Activated CD8-positive, alpha-beta T cell treated with anti-CD3 and anti-CD28 coated beads, Interleukin-2, amount 10 ng/mL, durations not matched to agents 7 days and 5 days (primary cell): ENCODE measurements around the gene PADI2. TPM values are rescaled to one million over a fixed set of nuclear protein-coding genes. Genes with fewer than 3 reads are reported as not detected.

Experiments
- ATAC-seq: fragments of 150-1000 bp; cut with Tn5 transposase; one replicate; pipeline ENCODE4 v1.10.0; 2021; ENCODE audit warnings: moderate library complexity
- CTCF ChIA-PET: fragments of 350-600 bp; sonication (Branson Sonifier 250); formaldehyde crosslinking; loops from one replicate; lab custom pipeline; 2021; ENCODE audit warnings: antibody characterized with exemption; lab: Charles Lee
- POLR2A ChIA-PET: fragments of 350-600 bp; sonication (Branson Sonifier 250); formaldehyde crosslinking; loops from one replicate; lab custom pipeline; 2021; ENCODE audit warnings: antibody characterized with exemption; lab: Charles Lee
- DNase-seq: peaks from one replicate; pipeline ENCODE4 v3.0.0-alpha.2; 2020
- H3K27ac Mint-ChIP-seq: one replicate; pipeline ENCODE4 v1.8.0; 2021; ENCODE audit warnings: mild to moderate bottlenecking, mixed read lengths
- H3K27me3 Mint-ChIP-seq: one replicate; pipeline ENCODE4 v1.8.0; 2021; ENCODE audit warnings: low read depth, mixed read lengths
- H3K36me3 Mint-ChIP-seq: one replicate; pipeline ENCODE4 v1.8.0; 2021; ENCODE audit warnings: low read depth, mixed read lengths
- H3K4me1 Mint-ChIP-seq: one replicate; pipeline ENCODE4 v1.8.0; 2021; ENCODE audit warnings: low read depth, mixed read lengths
- H3K4me3 Mint-ChIP-seq: one replicate; pipeline ENCODE4 v1.8.0; 2021; ENCODE audit warnings: mild to moderate bottlenecking, mixed read lengths
- H3K9me3 Mint-ChIP-seq: one replicate; pipeline ENCODE4 v1.8.0; 2022; ENCODE audit warnings: mixed read lengths; ENCODE audit not compliant: insufficient read depth
- total RNA-seq, 2 experiments: library from RNA; stranded (reverse); gene quantifications; one replicate each; pipeline ENCODE4 v1.2.3, GENCODE V29; 2021

Gene PADI2
- total RNA-seq, 2 experiments from 2014 or later, result not detected

DNA sequence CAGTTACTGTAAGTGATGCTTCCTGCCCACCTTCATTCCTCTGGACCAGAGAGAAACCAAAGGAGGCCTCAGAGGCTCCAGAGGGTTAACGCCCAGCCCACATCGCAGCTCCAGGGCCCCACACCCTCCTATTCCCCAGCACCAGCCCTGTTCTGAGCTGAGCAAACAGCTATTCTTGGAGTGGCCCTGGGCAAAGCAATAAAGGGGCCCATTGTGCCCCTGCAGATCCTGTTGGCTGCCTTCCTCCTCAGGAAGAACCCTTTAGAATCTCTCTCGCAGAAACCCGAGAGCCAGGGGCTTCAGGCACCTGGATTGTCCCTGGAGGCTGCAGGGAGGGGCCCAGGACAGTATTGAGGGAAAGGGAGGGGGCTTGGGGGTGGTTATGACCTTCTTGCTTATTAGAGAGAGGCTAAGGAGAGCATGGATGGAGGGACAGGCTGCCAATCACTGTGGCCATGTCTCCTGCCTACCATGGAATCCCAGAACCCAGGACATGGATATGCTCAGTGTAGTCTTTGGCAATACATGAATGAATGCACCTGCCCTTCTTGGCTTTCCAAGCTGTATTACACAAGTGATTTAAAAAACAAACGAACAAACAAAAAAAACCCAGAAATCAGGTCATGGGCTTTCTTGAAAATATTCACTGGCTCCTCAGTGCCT, 9.2 kb downstream of the PADI2 start:
- Mint-ChIP-seq H3K4me1 (no peaks in the 10 kb centered on the region), H3K27me3 (peaks cover 2% of the 10 kb centered on the region), H3K9me3 (no peaks in the 10 kb centered on the region), H3K27ac (no peak overlapping the region), H3K36me3 (no peaks in the 10 kb centered on the region), H3K4me3 (no peak overlapping the region)
- ATAC-seq (no peak), DNase-seq (no peak)
- ChIA-PET POLR2A (no interaction called here), CTCF (no interaction called here)

DNA sequence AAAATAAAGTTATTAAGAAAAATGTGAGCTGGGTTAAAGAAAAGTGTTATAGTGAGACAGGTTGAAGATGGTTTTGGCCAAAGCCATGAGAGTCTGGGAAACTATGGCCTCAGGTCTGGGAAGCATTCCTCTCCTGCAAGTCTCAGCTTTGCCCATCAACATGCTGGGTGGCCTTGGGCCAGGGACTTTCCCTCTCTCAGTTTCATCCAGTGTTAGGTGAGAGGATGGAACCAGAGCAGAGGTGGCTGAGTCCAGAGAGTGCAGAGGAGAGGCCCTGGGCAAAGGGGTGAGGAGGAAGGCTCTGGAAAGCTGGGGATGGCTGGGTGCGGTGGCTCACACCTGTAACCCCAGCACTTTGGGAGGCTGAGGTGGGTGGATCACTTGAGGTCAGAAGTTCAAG, 10.5 kb downstream of the PADI2 start:
- DNase-seq (no peak), ATAC-seq (no peak)
- Mint-ChIP-seq H3K4me1 (no peaks in the 10 kb centered on the region), H3K4me3 (no peak overlapping the region), H3K27me3 (peaks cover 2% of the 10 kb centered on the region), H3K27ac (no peak overlapping the region), H3K36me3 (no peaks in the 10 kb centered on the region), H3K9me3 (no peaks in the 10 kb centered on the region)
- ChIA-PET CTCF (no interaction called here), POLR2A (no interaction called here)

GRCh38 chr1:17108360-17108759, 10.9 kb downstream of the PADI2 start:
- Mint-ChIP-seq H3K36me3 (no peaks in the 10 kb centered on the region), H3K27me3 (peaks cover 2% of the 10 kb centered on the region), H3K9me3 (no peaks in the 10 kb centered on the region), H3K4me3 (no peak overlapping the region), H3K27ac (no peak overlapping the region), H3K4me1 (no peaks in the 10 kb centered on the region)
- DNase-seq (no peak), ATAC-seq (no peak)
- ChIA-PET CTCF (no interaction called here), POLR2A (no interaction called here)

- H3K9me3 Mint-ChIP-seq, result no peaks in the 10 kb centered on the region
- no peak for ATAC-seq
- CTCF ChIA-PET, result no interaction called here
Observed at GRCh38 chr1:17104782-17105181, 14.5 kb downstream of the PADI2 start.

DNA sequence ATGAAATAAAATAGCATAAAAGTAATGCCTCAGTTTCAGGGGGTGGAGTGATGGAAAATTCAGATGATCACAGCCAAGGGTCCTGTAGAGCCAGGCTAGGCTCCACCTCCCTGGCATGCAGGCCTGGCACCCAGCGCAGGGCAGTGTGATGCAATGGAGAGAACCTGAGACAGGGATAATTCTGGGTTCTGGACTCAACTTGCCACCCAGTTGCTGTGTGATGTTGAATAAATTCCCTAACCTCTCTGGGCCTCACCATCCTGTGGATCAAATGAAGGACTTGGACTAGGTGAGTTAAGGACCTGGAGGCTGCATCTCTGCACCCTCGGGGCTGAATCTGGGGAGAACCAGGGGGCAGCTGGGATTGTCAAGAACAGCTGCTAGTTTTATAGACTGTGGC, 17.0 kb downstream of the PADI2 start:
- Mint-ChIP-seq H3K27me3 (peaks cover 2% of the 10 kb centered on the region), H3K4me1 (no peaks in the 10 kb centered on the region), H3K9me3 (no peaks in the 10 kb centered on the region), H3K4me3 (no peak overlapping the region), H3K27ac (no peak overlapping the region), H3K36me3 (no peaks in the 10 kb centered on the region)
- ChIA-PET POLR2A (no interaction called here), CTCF (no interaction called here)
- DNase-seq (no peak), ATAC-seq (no peak)

More at GRCh38 chr1:17104782-17105181, 14.5 kb downstream of the PADI2 start:
- H3K36me3 Mint-ChIP-seq, result no peaks in the 10 kb centered on the region
- no peak for DNase-seq
- no peaks in the 10 kb centered on the region for H3K4me1 Mint-ChIP-seq
- no peak overlapping the region for H3K4me3 Mint-ChIP-seq
- no peak overlapping the region for H3K27ac Mint-ChIP-seq
- POLR2A ChIA-PET, result no interaction called here
- peaks cover 2% of the 10 kb centered on the region for H3K27me3 Mint-ChIP-seq

GRCh38 chr1:17101261-17101660, 18.0 kb downstream of the PADI2 start:
- ChIA-PET POLR2A (no interaction called here), CTCF (no interaction called here)
- no peaks in the 10 kb centered on the region for H3K4me1 Mint-ChIP-seq
- DNase-seq, result no peak
- peaks cover 2% of the 10 kb centered on the region for H3K27me3 Mint-ChIP-seq
- no peak for ATAC-seq
- H3K36me3 Mint-ChIP-seq, result no peaks in the 10 kb centered on the region
- H3K9me3 Mint-ChIP-seq, result no peaks in the 10 kb centered on the region
- no peak overlapping the region for H3K27ac Mint-ChIP-seq
- H3K4me3 Mint-ChIP-seq, result no peak overlapping the region

- DNase-seq (no peak), ATAC-seq (no peak)
- CTCF ChIA-PET, result no interaction called here
- Mint-ChIP-seq H3K27me3 (no peaks in the 10 kb centered on the region), H3K9me3 (no peaks in the 10 kb centered on the region), H3K36me3 (no peaks in the 10 kb centered on the region), H3K4me1 (no peaks in the 10 kb centered on the region), H3K4me3 (no peak overlapping the region), H3K27ac (no peak overlapping the region)
- POLR2A ChIA-PET, result no interaction called here
Observed at GRCh38 chr1:17099616-17100340, 19.5 kb downstream of the PADI2 start.

- Mint-ChIP-seq H3K27ac (no peak overlapping the region), H3K4me1 (no peaks in the 10 kb centered on the region), H3K36me3 (no peaks in the 10 kb centered on the region), H3K27me3 (no peaks in the 10 kb centered on the region), H3K9me3 (no peaks in the 10 kb centered on the region), H3K4me3 (no peak overlapping the region)
- ATAC-seq (no peak), DNase-seq (no peak)
- POLR2A ChIA-PET, result no interaction called here
- CTCF ChIA-PET, result no interaction called here
Observed at GRCh38 chr1:17098446-17099317, 20.6 kb downstream of the PADI2 start.

DNA sequence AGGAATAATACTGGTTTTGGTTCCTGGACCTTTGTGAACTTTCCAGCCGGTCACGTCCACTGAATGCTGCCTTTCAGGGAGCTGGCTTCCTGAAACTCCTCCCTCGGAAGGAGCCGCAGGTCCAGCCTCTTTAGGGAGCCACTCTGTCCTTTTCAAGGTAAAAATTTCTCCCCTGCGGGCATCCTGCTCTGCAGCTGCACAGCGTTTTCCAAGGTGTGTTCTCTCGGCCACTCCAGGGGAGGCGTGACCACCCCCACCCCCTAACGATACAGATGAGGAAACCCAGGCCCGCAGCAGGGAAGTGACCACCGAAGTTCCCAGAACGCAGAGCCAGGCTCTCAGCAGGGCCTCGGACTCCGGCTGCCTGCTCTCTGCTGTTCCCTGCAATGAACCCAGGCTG, 21.5 kb downstream of the PADI2 start:
- H3K27ac Mint-ChIP-seq, result no peak overlapping the region
- H3K4me3 Mint-ChIP-seq, result no peak overlapping the region
- DNase-seq (no peak), ATAC-seq (no peak)
- H3K27me3 Mint-ChIP-seq, result no peaks in the 10 kb centered on the region
- H3K9me3 Mint-ChIP-seq, result no peaks in the 10 kb centered on the region
- no peaks in the 10 kb centered on the region for H3K4me1 Mint-ChIP-seq
- CTCF ChIA-PET, result no interaction called here
- no peaks in the 10 kb centered on the region for H3K36me3 Mint-ChIP-seq
- POLR2A ChIA-PET, result interaction anchor here (0.6 kb wide), 1 partner anchor 523 kb away, joined by 3 read pairs; no protein-coding TSS in a partner anchor

GRCh38 chr1:17097147-17097546, 22.1 kb downstream of the PADI2 start:
- ATAC-seq, result no peak
- CTCF ChIA-PET, result no interaction called here
- POLR2A ChIA-PET, result no interaction called here
- H3K36me3 Mint-ChIP-seq, result no peaks in the 10 kb centered on the region
- H3K4me1 Mint-ChIP-seq, result no peaks in the 10 kb centered on the region
- H3K4me3 Mint-ChIP-seq, result no peak overlapping the region
- no peak for DNase-seq
- H3K9me3 Mint-ChIP-seq, result no peaks in the 10 kb centered on the region
- H3K27me3 Mint-ChIP-seq, result no peaks in the 10 kb centered on the region
- H3K27ac Mint-ChIP-seq, result no peak overlapping the region

DNA sequence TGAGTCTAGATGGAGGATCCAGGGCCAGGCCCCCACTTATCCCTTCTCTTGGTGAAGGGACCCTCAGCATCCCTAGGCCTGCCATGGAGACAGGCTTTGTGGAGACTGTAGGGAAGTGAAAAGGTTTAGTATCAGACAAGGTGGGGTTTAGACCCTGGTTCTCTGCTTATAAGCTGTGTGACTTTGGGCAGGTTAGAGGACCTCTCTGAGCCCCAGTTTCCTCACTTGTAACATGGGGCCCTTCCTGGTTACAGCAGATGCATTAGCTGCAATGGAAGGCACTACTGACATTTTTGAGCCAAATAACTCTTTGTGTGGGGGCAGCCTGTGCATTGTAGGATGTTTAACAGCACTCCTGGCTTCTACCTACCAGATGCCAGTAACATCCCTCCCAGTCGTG, 22.7 kb downstream of the PADI2 start:
- no peaks in the 10 kb centered on the region for H3K9me3 Mint-ChIP-seq
- H3K4me1 Mint-ChIP-seq, result no peaks in the 10 kb centered on the region
- DNase-seq, result no peak
- no peak overlapping the region for H3K4me3 Mint-ChIP-seq
- H3K36me3 Mint-ChIP-seq, result no peaks in the 10 kb centered on the region
- no peak for ATAC-seq
- H3K27me3 Mint-ChIP-seq, result no peaks in the 10 kb centered on the region
- CTCF ChIA-PET, result no interaction called here
- H3K27ac Mint-ChIP-seq, result no peak overlapping the region
- POLR2A ChIA-PET, result no interaction called here

GRCh38 chr1:17095141-17095540, 24.1 kb downstream of the PADI2 start:
- Mint-ChIP-seq H3K9me3 (no peaks in the 10 kb centered on the region), H3K4me1 (no peaks in the 10 kb centered on the region), H3K27ac (no peak overlapping the region), H3K36me3 (no peaks in the 10 kb centered on the region), H3K4me3 (no peak overlapping the region), H3K27me3 (no peaks in the 10 kb centered on the region)
- ChIA-PET CTCF (no interaction called here), POLR2A (no interaction called here)
- DNase-seq, result no peak
- no peak for ATAC-seq
